ENCODE results near the gene ZNF786.

ZNF786 gene

DNA sequence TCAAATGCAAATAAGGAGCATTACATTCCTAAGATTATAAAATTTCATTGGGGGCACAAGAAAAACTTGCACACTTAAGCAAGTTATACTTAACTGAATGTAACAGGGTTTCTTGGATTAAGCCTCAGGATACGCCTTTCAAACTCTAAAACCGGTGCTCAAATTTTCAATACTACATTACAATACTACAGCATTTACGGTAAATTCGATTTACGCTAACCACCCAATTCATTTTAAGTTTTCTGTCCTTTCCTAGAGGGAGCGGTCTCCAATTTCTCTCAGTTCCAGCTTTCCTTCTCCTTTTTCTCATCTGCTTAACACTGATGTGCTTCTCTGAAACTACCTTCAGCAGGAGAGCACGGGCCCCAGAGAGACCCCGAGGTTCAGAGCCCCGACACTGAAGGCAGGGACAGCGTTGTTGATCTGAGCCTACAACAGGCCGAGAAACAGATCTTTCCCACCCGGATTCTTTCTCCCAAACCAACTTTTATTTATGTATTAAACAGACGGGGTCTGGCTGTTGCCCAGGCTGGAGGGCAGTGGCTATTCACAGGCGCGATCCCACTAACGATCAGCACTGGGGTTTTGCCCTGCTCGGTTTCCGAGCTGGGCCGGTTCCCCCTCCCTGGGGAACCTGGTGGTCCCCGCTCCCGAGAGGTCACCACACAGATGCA, 34.8 kb upstream of the ZNF786 start:
- TF ChIP-seq, protein P1, sequence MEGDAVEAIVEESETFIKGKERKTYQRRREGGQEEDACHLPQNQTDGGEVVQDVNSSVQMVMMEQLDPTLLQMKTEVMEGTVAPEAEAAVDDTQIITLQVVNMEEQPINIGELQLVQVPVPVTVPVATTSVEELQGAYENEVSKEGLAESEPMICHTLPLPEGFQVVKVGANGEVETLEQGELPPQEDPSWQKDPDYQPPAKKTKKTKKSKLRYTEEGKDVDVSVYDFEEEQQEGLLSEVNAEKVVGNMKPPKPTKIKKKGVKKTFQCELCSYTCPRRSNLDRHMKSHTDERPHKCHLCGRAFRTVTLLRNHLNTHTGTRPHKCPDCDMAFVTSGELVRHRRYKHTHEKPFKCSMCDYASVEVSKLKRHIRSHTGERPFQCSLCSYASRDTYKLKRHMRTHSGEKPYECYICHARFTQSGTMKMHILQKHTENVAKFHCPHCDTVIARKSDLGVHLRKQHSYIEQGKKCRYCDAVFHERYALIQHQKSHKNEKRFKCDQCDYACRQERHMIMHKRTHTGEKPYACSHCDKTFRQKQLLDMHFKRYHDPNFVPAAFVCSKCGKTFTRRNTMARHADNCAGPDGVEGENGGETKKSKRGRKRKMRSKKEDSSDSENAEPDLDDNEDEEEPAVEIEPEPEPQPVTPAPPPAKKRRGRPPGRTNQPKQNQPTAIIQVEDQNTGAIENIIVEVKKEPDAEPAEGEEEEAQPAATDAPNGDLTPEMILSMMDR (IDR thresholded peaks at IDR 0.05): no peak

DNA sequence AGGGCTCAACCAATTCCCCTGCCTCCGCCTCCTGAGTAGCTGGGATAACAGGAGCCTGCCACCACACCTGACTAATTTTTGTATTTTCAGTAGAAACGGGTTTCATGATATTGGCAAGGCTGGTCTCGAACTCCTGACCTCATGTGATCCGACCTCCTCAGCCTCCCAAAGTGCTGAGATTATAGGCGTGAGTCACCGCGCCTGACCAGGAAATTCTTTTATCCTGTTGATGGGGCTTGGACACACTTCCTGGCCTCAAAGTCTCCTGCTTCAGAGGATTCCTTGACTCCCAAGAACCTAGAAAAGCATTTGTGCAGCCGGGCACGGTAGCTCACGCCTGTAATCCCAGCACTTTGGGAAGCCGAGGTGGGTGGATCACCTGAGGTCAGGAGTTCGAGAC, 19.5 kb upstream of the ZNF786 start:
- TF ChIP-seq, protein P1 (IDR thresholded peaks at IDR 0.05): no peak

DNA sequence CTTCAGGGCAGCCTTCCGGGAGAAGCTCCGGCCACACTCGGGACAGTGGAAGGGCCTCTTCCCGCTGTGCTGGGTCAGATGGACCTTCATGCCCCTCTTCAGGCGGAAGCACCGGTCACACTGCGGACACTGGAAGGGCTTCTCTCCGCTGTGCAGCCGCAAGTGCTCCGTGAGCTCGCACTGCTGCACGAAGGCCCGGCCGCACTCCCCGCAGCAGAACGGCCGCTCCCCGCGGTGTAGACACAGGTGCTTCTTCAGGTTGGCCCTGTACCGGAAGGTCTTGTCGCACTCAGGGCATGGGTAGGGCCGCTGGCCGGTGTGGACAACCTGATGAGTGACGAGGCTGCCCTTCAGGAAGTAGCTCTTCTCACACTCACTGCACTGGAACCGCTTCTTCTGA, 14.2 kb upstream of the ZNF786 start:
- TF ChIP-seq, protein P1 (IDR thresholded peaks at IDR 0.05): no peak

DNA sequence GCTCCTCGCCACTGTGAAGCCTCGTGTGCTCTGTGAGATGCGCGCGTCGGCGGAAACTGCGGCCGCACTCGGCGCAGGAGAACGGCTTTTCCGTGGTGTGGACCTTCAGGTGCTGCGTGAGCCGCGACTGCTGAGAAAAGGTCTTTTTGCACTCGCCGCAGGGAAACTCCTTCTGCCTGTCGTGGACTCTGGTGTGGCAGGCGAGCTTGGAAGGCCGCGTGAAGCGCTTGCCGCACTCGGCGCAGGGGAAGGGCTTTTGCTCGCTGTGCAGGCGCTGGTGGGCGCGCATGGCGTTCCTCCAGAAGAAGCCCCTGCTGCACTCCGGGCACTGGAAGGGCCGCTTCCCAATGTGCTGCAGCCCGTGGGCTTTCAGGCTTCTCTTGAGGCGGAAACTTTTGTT, 13.7 kb upstream of the ZNF786 start:
- TF ChIP-seq, protein P1 (IDR thresholded peaks at IDR 0.05): no peak

DNA sequence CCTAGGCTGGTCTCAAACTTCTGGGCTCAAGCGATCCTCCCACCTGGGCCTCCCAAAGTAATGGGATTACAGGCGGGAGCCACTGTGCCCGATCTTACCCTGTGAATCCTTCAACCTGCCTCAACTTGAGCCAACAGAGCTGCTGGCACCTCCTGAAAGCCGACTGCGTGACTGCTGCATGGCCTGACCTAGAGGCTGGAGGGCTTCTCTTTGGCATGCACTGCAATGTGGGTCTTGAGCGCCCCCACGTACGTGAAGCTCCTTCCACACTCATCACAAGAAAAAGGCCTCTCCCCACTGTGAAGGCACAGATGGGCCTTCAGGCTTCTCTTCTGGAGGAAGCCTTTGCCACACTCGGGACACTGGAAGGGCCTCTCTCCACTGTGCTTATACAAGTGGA, 12.9 kb upstream of the ZNF786 start:
- TF ChIP-seq, protein P1 (IDR thresholded peaks at IDR 0.05): no peak

DNA sequence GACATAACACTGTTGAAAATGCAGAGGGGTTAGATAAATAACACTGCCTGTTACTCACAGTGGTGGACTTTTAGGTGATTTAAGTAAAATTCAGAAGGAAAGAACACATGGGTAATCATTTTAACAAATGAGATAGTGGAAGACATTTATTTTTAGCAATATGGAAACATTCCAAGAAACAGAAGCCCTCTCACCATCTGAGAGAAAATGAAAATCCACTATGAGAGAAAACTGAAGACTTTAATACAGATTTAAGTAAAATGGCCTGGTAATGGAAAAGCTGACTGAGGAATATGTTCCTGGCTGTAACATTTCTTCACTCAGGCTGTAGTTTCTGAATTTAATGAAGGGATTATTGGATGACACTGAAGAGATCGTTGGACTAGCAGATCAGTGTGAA, 12.1 kb upstream of the ZNF786 start:
- TF ChIP-seq, protein P1 (IDR thresholded peaks at IDR 0.05): no peak

DNA sequence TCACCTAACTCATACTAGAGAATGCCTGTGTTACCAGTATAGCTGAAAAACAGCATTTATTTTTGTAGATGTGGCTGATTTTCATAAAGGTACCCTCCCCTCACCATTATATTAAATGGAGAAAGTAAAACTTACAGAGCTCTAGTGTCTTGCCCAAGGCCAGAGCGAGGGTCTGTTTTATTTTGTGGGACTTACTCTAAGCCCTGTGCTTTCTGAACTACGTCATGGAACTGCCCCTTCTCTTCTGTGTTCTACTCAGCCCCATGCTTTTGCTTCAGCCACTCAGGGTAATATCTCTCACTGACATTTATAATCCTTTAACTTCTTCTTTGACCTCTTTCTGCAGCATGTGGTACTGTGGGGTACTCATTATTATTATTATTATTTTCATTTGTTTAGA, 10.3 kb upstream of the ZNF786 start:
- TF ChIP-seq, protein P1 (IDR thresholded peaks at IDR 0.05): no peak

DNA sequence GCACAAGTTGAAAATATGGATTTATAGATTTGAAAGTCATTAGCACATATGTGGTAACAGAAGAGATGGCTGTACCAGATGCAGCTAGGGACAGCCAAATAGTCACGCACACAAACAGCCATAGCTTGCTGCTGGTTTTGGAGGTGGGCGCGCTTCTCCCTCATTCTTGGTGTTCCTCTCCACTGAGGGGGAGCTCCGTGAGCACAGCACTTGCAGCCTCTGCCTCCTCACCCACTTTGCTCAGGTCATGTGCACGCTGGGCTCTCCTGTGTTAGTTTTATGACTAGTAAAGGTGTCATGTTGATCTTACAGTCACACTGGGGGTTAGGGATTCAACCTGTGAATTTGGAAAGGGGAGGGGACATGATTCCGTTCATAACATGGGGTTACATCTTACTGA, 8.5 kb upstream of the ZNF786 start:
- TF ChIP-seq, protein P1 (IDR thresholded peaks at IDR 0.05): no peak

All from LNCAP (cell line).